K562 treated with DMSO at 1 percent for 24 hours (cell line): ENCODE results near the gene SEC23B. TPM values are rescaled to one million over a fixed set of nuclear protein-coding genes. Genes with fewer than 3 reads are reported as not detected.

Experiments
- total RNA-seq: library from RNA; unstranded; fragments of 300-600 nt; gene quantifications from 2 replicates; pipeline ENCODE4 v1.2.3, GENCODE V29; 2022; ENCODE audit warnings: low read depth; ENCODE audit not compliant: insufficient read depth

Gene SEC23B
- 43.3 and 44.3 TPM in 2 replicates for total RNA-seq

DNA sequence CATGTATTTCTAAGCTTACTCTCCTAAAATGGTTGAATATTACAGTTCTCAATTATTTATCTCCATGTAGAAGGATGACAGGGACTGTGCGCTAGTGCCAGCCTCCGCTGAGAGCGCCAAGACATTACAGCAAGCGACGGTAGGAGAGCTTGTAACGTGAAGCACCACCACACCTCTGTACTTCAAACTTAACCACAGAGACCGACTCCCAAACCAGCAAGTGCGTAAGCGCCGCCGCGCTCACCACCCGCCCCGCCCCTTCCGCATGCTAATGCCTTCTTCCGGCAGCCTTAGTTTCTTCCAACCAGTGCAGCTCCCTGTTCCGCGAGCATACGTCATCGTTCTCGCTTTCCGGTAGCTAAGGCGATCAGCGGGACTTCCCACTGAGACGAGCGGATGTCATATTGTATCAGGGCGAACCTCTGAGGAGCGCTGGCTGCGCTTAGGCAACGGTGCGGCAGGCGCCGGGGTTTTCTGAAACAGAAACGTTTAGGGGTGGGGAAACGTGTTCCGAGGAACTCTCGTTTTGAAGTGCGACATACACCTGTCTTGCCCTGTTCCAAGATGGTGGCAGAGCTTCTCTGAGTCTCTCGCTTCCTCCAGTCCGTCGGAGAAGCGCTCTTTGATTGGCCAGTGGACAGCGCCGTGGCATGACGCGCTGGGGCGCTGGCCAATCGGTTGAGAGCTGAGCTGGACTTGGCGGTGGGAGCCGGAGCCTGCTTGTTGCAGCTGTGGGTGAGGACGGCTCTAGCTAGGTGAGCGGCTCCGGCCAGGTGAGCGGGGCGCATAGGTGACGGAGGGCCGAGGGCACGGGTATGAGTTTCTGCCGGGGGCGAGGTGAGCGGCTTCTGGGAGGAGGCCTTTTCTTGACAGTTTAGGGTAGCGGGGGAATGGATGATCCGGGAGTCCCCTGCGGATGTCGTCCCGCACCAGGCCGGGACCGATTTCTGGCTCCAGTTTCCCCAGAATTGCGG is at the start of gene SEC23B:
Gene SEC23B (plus strand): TSS at position 723 of the 974 bp plus-strand sequence. CDS start 2,896 bp downstream, outside the sequence.

DNA sequence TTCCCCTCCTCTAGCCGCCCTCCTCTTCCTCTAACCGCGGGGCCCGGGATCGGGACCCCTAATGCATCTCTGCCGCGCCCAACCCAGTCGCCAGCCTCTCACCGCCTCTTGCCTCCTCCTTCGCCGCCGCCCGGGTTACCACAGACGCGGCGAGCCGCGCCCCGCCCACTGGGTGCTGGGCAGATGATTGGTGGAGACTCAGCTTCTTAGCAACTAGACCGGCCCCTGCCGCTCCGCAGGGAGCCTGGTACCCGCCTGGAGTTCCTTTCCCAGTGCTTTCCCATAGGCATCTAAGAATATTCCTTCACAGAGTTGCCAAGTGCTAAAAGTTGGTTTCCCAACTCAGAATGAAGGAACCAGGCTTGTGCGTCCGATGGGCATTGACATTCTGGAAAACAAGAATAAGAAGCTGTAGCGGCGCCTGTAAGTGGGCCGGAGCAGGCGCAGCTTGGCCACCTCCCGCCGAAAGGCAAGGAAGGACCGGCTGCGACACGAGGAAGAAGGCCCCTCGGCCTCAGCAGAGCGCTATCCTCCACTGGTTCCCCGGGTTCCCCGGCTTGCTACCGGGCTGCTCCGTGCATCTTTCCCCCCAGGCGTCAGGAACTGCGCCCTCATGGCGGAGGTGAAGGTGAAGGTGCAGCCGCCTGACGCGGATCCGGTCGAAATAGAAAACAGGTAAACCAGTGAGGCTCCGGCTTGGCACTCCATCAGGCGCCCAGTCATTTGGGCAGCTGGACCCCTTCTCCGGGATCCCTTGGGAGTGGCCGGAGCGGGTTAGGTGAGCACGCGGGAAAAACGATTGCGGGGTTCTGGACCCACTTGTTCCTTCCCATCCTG is 40.6 kb upstream of the SEC23B start, which contains the start of the genes DZANK1 and POLR3F:
Gene DZANK1 (minus strand): TSS at position 137 of the 837 bp plus-strand sequence. CDS start 1,672 bp downstream, outside the sequence.
Gene POLR3F (plus strand): TSS at position 497 of the 837 bp plus-strand sequence. CDS start 117 bp downstream, at position 614.

DNA sequence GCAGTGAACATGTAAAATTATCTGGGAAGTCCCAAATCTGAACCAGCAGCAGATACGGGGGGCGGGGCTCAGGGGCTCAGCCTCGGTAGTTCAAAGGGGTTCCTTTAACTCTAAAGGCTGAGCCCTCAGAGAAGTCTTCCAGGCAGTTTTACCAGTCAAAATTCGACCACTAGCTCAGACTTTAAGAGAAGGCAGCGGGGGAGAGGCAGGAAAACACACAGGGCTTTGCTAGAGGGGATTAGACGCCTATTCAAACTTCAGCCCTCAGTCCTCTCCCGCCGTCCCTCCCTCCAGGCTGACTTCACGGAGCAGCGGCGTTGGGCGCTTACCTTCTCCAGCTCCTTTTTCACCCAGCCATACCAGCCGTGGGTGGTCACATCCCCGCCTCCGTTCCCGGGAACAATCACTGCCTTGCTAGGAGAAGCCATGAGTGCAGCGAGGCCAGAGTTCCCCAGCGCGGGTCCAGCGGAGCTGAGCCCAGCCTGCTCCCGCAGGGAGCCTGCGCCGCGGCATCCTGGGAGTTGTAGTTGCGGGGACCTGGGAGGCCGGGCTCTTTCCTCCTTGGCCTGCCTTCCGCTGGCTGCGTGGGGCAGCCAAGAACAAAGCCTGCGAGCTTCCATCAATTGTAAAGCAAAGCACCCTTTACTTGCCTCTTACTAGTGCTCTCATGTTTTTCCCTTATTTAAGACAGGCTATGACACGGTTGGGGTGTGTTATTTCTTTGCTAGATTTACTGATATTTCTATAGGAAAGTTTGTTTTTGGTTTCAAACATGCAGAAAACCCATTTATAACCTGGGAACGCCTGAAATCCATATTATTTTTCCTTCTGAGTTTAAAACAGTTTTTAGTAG is 10.8 kb upstream of the SEC23B start, which contains the start of gene RBBP9:
Gene RBBP9 (minus strand): TSS at position 486 of the 853 bp plus-strand sequence. CDS start 58 bp downstream, at position 428.

DNA sequence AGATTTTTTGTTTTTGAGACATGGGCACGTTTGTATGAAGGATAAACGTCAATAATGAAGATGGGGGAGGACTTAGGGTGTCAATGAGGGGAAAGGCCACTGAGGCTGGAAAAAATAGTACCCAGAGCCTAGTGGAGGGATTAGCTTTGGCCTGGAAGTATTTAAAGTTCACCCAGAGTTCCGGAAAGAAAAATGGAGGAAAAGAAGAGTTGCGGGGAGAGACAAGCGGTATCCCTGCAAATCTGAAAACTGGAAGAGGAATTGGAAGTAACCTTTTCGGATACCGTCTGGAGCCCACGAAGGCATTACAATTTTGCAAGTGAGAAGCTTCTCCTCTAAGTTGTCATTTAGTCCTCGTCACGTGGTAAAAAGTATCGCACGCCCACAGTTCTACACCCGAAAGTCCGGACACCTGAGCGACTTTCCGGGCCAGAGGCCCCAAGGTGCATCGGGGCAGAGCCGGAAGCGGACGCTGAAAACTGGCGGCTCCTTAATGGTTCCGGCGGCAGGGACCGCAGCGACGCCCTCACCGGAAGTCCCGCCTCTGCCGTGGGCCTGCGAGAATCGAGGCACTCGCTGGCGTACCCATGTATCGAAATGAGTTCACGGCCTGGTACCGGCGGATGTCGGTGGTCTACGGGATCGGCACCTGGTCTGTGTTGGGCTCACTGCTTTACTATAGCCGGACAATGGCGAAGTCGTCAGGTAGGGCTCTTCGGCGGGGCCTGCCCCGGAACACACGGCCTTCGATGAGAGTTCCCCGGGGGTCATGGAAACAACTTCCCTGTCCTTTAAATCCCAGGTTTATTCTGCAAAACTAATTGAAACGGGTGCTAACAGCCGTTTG is 59.4 kb downstream of the SEC23B start, which contains the start of gene SMIM26:
Gene SMIM26 (plus strand): TSS at position 541 of the 847 bp plus-strand sequence. CDS start 47 bp downstream, at position 588.

DNA sequence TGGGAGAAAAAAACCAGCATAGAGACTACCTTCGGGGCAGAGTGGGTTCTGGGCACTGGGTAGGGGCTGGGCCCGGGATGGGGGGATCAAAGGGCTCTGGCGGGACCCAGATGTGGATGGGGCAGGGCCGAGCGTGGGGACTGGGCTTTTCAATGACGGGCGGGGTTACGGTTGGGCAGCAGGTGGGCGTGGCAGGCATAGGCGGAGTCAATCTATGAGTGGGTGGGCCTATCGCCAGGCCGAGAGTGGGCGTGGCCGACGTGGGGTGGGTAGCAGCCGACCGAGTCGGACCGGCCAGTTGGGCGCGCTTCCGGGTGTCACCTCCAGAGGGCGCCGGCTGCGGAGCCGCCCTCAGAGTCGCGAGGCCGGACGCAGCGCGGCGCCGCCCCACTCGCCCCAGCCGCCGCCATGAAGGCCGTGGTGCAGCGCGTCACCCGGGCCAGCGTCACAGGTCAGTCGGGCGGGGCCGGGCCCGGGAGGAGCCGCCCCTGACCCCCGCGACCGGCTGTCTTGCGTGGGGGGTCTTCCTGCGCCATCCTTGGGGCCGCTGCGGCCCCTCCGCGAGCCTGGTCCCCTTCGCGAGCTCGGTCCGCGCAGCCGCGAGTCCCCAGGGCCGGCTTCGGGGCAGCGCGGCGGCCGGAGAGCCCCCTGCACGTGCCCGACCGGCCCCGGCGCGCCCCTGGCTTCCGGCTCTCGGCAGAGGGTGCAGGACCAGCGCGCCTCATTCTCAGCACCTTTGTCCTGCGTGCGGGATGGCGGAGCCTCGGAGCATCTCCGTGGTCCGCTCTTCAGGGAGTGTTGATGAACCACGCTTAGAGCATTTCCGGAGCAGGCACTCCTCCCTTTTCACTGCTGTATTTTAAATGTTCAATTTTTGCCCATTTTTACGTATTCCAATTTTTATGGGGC is 80.2 kb downstream of the SEC23B start, which contains the start of gene DTD1:
Gene DTD1 (plus strand): TSS at position 390 of the 909 bp plus-strand sequence. CDS start 19 bp downstream, at position 409.

Other genes with a start within 250 kb of the SEC23B start
- gene ZNF133, start 219.4 kb upstream of the SEC23B start, total RNA-seq, result 6.2 and 6.6 TPM in 2 replicates
- gene DZANK1, start 40.9 kb upstream of the SEC23B start, total RNA-seq, result 0.16 TPM in 1 of 2 replicates, not detected in the other
- gene POLR3F, start 40.5 kb upstream of the SEC23B start, total RNA-seq, result 3.2 and 3.9 TPM in 2 replicates
- gene RBBP9, start 10.7 kb upstream of the SEC23B start, total RNA-seq, result 1.1 and 1.2 TPM in 2 replicates
- gene SMIM26, start 59.5 kb downstream of the SEC23B start, total RNA-seq, result 69.2 and 74.4 TPM in 2 replicates
- 42.1 and 52.8 TPM in 2 replicates for gene DTD1, start 80.1 kb downstream of the SEC23B start, total RNA-seq